HG03139 (cell line): ENCODE results near the gene LIN52.

Source experiments
- ATAC-seq: cut with Tn5 transposase; IDR thresholded peaks from one replicate; pipeline ENCODE4 v1.9.1; 2021; ENCODE audit not compliant: unreplicated experiment

LIN52 gene

DNA sequence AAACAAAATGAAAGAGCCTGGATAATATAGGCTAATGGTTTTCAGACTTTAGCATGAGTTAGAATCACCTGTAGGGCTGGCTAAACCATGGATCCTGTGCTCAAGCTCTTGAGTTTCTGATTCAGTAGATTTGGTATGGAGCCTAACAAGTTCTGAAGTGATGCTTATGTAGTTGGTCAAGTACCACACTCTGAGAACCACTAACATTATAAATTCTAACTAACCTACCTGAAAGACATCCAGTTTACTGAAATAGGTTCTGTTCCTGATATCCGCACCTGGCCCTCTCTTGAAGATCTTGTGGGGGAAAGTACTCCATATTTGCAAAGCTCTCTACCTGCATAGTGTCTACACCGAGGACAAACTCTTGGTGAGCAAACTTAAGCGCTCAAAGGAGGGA lies 95.1 kb downstream of the LIN52 start:
- ATAC-seq: no peak

DNA sequence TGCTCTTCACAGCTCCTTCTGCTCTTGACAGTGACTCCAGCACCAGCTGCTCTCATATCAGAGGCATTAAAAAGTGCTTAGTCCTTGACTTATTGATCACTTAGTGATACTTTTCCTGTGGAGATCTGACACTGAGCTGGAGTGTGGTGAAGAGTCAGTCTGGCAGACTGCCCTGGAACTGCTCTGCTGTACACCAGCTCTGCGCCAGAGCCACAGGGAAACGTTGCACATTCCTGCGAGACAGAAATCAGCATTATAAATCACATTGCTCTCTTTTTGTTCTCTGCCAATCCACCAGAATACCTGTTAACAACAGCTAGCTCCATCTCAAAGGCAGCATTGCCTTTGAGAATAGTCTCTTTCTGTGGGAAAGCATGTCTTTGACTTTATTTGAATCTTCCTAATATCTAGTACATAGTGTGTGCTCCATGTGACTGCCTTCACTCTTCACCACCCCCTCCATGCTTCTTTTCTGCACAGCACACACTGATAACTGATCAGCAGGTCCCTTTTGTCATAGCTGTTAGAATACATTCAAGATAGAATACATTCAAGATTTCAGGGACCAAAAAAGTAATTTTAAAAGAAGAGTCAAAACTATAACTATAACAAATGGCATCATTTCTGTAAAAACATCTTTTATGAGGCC lies 106.3 kb downstream of the LIN52 start:
- ATAC-seq: no peak

DNA sequence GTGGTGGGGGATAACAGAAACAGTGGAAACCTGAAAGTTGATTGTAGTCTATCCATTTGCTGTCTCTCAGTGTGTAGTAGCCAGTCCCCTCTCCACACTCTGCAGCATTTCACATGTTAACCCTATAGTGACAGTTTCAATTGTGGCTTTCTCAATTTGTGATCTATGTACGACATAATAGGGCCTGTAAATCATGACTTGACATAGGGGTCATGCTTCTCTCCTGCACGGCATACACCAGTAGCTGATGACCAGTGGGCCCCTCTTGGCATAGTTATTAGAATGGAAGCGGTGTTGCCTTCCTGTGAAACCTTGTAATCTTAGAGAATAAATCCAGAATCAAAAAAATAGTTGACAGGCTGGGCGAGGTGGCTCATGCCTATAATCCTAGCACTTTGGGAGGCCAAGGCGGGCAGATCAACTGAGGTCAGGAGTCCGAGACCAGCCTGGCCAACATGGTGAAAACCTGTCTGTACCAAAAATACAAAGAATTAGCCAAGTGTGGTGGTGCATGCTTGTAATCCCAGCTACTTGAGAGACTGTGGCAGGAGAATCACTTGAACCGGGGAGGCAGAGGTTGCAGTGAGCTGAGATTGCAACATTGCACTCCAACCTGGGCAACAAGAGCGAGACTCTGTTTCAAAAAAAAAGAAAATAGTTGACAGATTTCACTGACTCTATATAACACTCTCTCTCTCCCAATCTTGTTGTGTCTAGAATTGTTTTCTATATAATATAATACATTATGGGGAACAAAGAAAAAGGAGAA lies 109.9 kb downstream of the LIN52 start:
- no peak for ATAC-seq

DNA sequence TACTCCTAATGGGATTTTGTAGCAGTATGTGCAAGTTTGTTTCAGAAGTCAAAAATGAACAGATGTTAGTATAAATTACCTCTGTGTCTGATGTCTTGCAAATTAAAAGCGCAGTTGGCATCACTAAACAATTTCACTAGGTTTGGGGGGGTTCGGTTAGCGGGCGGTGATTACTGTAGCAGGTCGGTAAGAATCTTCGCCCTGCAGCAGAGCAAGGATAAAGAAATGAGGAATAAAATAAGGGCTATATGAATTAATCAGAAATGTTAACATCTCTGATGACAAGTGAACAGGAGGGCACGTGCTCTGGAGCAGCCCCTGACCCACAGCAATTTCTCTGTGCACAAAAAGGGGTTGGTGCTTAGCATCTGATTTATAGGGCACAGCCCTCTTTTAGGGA lies 110.9 kb downstream of the LIN52 start:
- ATAC-seq: no peak

DNA sequence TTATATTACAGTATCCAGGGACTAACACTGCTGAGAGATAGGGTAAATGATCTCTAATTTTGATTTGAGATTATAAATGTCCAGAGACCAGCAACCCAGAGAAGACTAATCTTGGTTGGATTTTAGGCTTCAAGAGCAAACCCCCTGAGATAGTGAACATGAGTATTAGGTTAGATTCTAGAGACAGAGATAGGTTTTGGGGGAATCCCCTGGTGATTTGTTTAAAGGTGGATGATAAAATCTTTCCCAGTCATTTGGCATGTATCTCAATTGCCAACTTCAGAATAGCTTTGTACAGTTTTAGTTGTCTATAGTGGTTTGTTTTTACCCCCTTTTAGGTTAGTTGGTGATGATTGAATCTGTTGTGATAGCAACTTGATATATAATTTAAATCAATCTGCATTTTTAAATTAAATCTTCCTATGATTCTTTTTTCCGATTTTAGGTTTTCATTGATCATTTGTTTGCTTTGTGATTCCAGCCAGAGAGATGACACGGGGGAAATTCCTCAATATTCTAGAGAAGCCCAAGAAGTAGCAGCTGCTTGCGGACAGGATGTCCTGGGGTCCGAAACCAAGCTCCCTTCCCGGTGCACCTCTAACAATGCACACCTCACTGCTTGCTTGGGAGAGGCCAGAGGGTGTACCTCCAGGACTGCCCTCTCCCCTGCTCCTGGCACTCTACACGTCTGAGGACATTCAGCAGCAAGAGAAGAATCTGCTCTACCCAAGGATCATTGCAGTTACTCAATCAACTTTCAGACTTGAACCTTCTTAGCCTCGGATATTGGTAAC lies 113.9 kb downstream of the LIN52 start:
- no peak for ATAC-seq

DNA sequence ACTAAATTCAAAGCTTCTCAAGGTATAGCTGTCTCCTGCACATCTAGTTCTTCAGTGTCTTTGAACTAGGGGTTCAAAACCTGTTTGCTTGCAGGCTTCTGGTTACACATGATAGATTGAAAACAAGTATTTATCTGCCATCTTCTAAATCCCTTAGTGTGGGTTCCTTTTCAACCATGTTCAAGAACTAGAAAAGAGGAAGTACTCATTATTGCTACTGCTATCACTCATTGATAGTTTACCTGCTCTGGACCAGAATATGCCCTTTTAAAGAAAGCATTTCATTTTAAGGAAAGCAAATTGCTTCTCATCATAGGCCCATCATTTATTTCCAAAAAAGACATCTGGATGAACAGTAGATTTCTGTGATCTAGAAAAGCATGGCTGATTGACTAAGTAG lies 117.4 kb downstream of the LIN52 start:
- no peak for ATAC-seq

DNA sequence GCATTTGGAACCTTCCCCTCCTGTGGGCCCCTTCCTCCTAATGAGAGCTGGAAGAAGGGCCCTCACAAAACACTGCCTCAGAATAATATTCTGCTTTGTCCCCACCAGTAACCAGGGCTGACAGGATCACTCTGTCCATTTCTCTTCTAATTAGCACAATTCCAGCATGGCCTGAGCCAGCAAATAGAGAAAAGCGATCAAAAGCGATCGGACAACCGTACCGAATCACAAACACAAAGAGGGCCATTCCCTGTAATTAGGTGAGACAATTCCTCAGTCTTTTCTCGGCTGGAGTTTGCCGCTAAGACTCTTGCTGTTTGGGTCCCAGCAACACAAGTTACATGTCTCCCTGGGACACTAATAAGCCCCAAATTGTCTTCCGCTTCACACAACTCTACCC lies 118.9 kb downstream of the LIN52 start:
- ATAC-seq: no peak

DNA sequence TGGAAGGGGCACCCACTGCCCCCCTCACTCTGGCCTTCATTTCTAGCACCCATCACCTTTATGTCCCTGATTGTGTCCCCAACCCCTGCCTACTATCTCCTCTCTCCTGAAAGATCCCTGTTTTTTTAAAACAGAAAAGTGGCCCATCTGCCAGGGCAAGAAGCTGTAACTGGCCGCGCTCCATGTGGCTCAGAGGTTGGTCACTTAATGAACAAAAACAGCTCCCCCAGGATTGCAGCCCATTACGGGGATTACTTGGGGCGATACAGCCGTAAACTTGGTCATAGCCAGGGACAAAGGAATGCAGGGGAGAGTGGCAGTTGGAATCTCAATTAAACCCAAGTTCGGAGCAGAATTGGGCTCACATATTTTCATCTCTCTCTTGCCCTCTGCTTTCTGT lies 119.7 kb downstream of the LIN52 start:
- ATAC-seq: no peak

DNA sequence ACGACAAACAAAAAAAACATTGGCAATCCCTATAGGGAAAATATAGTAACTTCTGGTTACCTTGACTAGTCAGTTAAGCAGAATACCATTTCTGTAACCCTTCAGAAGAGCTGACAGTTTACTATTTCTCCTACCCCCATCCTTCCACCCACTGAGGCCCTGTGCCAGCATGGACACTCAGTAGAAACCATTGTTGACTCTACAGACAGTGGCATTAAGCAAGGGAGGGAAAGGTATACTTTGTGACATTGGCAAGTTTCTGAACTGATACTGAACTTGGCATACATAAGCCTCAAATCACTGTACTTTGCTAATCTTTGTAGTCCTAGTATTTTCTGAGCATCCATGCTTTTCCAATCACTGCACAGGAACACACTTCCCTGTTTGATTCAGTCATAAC lies 121.1 kb downstream of the LIN52 start:
- no peak for ATAC-seq

DNA sequence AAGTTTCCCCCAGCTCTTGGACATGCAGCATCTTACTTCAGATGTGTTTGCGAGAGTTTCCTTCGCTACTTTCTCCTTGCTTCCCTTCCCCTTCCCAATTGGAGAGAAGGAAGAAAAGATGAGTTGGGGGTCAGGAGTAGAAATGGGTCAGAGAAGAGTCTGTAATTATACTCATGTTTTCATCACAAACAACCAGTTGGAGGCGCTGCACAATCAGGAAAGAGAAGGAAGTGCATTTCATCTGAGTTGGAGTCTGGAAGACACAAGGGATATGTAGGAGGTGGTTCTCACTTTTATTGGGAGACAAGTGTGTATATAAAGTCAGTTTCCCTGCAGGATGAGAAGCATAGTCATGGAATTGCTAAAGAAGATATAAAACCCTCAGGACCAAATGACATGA lies 123.2 kb downstream of the LIN52 start:
- no peak for ATAC-seq

DNA sequence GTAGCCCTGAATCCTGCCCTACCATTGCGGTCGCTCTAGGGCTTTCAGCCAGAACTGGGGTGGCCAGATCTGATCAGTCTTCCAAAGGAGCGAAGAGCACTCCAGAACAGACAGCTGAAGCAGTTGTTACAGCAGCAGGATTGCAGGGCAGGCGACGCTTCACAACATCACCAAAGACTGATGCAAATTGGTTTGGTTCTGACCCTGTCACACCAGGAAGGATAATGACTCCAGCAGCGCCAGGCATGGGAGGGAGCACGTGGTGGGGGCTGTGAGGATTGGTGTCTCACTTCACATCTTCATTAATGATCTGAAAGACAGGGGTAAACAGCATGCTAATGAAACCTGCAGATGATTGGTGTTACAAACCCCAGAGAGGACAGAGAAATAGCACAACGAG lies 123.9 kb downstream of the LIN52 start:
- ATAC-seq: no peak

DNA sequence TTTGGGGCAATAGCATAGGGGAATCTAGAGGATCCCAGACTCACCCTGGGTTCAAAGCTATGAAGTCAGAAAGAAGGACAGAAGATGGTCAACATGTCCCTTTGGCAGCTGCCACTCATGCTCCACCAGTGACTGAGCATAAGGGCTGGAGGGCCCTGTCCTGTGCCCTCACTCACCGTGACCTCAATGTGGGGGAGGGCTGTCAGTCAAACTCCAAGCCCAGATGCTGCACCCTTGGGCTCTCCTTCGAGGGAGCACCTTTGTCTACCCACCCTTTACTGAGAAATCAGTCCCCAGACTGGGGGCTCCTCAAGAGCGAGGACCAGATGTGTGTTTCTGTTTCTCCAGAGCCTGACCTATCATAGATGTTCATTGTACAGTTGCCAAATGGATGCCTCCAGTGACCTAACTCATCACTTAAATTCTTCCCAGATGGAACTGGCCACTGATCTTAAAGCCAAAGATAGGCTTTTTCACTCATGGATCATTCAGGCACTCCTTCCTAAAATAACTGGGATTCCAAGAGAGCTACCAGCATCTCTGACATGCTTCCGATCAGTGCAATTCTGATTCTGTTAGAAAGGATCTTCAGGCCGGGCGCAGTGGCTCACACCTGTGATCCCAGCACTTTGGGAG lies 127.3 kb downstream of the LIN52 start:
- ATAC-seq: no peak

DNA sequence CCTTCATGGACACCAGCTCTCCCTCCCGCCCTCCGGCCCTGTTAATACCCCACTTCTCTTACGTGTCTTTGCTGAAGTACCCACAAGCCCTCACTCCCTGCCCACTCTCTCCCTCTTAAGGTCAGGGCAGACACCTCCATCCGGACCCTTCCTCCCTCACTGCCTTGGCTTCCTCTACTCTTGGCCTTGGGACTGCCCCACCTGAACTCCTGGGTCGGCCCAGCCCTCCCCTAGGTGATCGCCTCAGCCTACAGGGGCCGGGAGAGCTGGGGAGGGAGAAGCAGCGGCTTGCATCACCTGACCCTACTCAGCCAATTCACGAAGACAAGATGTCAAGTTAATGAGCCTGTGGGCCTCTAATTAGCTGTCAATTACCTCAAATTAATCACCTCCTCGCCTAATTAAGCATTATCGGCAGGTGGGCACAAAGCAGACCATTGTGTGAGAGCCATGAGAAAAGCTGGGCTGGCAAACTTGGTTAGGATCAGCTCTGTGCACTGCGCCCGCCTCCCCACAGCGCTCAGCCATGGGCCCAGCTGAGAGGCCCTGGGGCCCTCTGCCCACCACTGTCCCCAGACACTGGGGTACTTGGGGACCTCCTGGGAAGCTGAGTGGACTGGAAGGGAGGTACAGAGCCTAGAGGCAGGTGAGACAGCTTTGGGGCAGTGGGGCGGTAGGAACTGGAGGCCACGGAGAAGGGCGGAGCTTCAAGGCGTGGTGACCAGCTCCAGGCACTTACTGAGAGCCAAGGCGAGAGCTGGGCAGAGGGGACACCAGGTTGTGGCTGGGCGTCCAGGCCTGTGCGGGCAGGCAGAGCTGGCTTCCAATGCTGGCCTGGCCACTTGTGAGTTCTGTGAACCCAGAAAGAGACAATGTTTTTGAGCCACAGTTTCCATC lies 129.4 kb downstream of the LIN52 start:
- ATAC-seq: no peak

DNA sequence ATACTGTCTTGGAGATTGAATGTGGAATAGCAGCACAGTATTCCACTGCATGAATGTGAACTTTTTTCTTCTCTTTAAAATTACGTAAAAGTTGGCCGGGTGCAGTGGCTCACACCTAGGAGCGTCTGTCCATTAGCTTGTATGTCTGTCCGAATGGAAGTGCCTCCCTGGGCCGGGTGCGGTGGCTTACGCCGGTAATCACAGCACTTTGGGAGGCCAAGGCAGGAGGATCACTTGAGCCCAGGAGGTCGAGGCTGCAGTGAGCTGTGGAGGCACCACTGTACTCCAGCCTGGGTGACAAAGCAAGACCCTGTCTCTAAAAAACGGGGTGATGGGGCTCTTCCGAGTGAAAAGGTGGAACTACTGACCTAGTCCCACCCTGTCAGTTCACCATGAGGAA lies 131.9 kb downstream of the LIN52 start:
- ATAC-seq: no peak

DNA sequence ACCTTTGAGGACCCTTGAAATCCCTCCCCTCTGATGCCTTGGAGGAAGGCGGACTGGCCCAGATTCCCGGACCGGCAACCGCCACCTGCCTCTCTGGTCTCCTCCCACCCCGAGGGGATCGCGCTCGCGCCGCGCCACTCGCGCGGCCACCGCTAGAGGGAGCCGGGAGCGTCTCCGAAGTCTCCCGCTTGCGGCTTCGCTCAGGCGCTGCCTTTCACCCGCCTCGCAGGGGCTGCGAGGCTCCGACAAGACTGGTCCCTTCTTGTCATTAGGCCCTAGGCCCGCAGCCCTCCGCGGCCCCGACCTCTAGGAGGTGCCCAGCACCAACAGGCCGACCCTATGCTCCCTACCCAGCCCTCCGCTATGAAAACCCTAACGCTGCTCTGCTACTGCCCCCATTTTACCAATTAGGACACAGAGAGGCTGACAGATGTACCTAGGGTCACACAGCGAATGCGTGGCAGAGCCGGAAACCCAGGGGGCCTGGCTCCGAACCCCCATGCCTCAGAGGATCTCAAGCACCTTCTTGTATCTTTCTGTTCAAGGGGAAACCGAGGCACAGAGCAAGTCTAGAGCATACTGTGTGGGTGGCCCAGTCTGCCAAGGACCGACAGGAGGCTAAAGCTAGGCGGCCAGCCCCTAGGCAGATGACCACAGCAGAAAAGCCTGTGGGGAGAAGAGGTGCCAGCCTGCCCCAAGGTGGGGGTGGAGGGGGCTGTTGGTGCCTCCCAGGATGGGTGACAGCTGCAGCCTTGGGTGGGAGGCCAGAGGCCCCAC lies 133.1 kb downstream of the LIN52 start:
- no peak for ATAC-seq

DNA sequence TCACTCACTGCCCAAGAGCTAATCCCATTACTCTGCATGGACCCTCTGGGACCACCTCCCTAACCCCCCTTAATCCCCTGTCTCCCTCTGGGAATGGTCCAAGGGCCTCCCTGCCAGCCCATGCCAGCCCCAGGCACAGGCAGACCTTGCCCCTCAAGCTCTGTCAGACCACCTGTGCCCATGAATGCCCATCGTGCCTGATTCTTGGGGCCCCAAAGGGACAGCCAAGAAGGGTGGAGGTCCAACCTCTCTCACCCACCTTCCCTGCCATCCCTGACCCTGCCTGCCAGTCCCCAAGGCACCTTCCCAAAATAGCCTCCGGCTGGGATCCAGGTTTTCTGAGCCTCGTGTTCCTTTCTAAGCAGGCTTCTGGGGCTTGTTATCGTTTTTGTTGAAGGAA lies 133.7 kb downstream of the LIN52 start:
- no peak for ATAC-seq

DNA sequence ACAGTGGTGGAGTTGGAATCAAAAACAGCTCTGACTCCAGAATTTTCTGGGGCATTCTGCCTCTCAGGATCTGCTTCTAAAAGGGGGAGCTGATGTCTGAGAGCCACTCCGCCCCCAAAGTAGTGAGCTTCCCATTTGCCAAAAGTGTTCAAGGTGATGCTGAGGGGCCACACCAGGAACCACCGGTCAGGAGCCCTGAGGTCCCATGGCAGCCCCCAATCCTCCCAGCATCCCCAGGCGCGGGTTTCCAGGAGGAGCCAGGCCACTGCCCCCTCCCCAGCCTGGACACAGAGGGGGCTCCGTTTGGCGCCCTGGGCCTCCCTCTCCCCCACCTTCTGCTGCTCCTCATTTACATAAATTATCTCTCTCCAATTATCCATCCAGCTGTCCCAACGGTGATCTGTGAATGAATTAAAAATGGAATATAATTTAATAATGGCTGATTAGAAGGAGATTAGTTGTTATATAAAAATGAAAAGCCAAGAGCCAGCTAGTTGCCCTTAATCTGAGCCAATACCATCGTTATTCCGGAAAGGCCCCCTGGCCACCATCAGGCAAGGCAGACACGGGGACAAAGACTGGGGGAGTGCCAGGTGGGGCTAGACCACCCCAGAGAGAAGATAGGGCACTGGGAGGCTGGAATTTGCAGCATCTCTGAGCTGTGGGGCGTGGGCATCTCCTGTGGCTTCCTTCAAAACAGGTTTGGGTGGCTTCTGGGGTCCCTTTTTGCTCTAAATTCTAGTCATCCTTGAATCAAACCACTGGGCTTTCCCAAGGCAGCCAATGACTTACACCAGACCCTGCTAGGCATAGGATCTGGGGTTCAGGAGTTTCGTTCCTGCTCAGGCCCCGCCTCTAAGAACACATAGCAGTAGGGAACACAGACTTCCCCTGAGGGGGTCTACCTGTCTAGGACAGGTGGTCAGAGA lies 134.8 kb downstream of the LIN52 start:
- ATAC-seq: no peak

DNA sequence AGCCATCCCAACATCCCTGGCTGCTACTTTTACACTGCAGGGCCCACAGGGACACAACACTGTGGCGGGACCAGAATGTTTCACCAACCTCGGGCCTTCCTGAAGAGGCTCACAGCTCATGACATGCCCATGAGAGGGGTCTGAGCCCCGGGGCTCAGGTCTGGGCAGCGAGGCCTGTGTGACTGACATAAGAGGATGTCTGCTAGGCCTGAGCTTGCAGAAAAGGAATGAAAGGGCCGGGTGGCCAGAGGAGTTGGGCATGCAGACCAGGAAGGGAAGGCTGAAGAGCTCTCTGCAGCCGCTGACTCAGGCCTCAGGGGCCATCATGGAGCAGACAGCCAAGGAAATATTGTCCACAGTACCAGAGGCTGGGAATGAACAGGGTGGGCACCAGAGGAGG lies 136.2 kb downstream of the LIN52 start:
- no peak for ATAC-seq

DNA sequence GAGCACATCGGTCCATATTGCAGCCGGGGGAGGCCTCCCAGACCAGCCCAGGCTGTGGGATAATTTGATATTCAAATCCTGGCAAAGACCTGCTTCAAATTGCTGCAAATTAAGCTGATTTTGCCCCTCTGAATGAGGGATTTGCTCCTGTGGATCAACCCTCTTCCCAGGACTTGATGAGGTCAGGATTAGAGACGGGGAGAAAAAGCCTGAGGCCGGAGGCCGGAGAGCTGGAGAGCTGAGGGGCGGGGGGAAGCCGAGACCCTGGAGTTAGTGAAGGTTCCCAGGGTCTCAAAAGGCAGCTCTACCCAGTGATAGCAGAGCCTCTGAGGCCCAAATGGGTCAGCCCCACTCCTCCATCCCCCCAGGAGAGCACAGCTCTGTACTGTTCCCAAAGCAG lies 137.0 kb downstream of the LIN52 start:
- ATAC-seq: no peak
